Stimulated activated CD8-positive, alpha-beta memory T cell treated with anti-CD3 and anti-CD28 coated beads, Interleukin-7, amount 100 ng/mL, for 1 hour (primary cell): ENCODE measurements around the gene KCTD17.

Experiments
- DNase-seq, 2 donors: peaks; one replicate each; pipeline ENCODE4 v3.0.0-alpha.2; 2020; ENCODE audit warnings: low read depth in 2 of 2

Gene KCTD17

GRCh38 chr22:37043828-37044538 lies 7.6 kb upstream of the KCTD17 start:
- no peak for DNase-seq

DNA sequence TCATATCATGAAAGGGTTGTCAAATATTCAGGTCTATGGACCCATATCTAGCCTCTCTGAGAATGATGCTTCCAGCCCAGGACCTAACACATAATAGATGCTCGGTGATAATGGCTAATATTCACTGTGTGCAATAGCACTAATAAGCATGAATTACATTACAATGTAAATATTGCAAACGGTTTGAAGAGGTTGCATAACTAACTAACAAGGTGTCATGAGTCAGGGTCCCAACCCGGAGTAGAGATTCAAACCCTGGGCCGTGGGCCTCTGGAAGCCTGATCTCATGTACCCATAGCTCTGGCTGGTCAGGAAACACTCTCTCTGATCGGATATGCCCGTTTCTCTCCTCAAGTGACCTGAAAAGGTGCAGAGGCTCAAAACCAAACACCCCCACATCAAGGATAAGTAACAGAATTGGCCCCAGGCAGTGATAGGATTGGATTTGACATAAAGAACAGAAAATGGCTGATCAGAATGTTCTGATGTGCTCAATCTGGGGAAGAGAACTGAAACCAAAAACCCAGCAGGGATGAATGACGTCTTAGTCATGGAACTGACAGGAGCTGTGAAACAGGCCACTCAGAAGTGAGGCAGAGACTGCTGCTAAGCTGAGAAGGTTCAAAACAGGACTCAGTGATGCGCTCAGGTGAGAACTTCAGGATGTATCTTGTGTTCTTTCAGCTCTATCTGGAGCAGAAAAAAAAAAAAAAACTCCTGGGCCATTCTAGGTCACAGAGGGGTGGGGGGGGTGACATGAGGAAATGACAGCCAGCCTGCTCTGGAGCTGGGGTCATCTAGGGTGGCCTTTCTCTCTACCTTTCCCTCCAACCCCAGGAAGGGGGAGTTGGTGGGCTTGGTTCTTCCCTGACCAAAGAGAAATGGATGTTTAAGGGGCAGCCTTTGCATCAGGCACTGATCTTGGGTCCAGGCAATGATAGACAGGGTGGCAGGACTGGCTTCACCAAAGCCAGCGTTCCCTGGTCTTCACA lies 6.6 kb upstream of the KCTD17 start:
- no peak for DNase-seq

GRCh38 chr22:37045958-37046357 lies 5.6 kb upstream of the KCTD17 start:
- DNase-seq, result no peak

GRCh38 chr22:37046589-37046988 lies 5.0 kb upstream of the KCTD17 start:
- no peak for DNase-seq

DNA sequence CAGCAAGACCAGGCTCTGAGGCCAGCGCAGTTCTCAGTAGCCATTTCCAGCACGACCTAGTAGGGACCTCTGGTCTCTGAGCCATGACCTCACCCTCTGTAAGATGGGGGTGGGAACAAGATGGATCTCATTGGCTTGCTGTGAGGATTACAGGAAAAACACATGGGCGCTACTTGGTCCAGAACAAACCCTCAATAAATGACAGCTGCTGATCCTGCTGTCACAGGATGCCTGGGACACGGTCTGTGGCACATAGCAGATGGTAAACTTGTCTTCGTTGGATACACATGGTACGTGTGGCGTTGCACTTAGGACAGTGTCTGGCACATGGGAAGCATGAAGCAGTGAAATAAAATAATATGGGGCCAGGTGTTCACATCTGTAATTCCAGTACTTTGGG lies 4.5 kb upstream of the KCTD17 start:
- DNase-seq, result no peak

DNA sequence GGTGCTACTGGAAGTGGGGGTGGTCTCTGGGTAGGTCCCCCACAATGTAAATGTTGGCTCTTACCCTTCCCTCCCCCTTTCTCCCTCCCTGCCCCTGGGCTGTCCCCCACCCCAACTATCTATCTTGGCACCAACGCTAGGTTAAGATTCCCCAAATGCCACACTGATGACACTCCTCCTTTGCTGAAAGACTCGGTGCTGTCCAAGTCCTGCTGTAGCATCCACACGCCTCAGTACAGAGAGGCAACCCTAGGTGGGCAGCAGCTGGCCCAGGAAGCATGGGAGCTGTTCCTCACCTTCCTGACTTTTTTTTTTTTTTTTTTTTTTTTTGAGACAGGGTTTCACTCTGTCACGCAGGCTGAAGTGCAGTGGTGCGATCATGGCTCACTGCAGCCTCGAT lies 3.4 kb upstream of the KCTD17 start:
- no peak for DNase-seq

DNA sequence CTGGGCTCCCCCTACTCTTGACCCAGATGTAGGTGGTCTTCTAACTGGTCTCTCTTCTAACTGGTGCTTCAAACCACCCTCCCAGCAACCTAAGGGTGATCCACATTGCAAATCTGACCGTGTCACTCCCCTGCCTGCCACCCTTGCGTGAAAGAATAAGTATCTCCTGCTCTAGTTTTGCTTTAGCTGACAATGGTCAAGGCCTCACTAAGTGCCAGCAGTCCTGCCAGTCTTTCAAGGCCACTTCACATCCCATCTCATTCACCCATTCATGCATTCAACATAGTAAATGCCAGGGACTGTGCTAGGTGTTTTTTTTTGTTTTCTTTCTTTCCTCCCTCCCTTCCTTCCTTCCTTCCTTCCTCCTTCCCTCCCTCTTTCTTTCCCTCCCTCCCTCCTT lies 2.3 kb upstream of the KCTD17 start:
- no peak for DNase-seq

DNA sequence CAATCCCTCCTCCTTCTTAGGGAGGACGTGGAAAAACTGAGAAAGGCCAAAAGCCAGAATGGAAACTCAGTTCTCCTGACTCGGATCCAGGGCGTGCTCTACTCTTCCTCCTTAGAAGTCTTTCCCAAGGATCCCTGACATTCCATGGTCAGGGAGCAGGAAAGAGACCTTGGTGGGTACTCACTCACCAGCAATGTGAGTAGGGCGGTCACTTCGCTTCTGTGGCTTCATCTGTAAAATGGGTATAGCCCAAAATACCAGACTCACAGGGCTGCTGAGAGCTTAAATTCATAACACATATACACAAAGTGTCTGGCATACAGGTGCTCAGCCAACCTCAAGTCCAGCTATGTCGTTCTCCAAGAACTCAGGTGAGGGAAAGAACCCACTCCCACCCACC lies 629 bp upstream of the KCTD17 start:
- DNase-seq, result no peak

GRCh38 chr22:37052386-37053309 lies 1.1 kb downstream of the KCTD17 start:
- DNase-seq, result no peak

DNA sequence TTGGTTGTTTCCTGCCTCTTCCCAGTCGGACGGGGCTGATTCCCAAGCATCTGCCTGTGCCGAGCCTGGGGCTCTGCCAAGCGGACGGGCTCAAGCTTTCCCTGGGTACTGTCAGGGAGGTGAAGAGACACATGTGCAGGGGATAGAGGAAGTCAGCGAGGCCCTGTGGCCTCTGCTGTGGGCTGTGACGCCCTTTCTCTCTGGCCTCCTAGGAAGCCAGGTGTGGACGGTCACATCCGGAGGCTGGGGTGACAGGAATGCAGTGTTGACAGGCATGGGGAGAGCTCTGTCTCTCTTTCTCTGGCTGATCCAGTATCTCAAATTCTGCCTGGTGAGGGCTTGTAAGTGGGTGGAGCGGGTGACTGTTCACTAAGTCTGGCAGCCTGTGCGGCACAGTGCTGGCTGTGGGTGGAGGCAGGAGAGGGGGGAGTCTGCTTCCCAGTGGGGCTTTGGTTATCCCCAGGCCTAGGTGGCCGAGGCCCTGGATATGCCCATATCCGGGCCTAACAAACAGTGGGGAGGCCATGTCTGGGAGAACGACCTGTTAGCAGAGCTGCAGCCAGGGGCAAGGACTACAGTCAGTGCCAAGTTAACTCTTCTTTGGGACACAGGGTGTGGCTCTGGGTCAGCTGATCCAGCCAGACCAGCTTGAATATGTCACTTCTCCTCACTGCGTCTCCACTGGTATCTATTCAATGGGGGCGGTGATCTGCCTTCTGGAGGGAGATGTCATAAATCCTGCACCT lies 1.9 kb downstream of the KCTD17 start:
- no peak for DNase-seq

DNA sequence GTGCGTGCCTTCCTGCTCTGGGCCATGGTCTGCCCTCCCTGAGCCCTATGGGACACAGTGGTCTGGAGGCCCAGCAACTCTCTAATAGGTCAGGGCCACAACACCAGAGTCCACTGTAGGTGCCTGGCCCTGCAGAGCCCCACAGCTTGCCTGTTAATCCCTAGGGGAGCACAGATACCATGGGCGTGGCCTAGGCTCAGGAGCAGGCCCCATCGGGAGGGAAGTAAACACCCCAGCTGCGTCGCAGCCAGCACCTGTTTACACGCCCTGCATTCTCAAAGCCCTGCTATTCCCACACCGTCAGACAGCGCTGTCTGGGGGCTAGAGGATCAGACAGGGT lies 2.5 kb downstream of the KCTD17 start:
- DNase-seq, result no peak

GRCh38 chr22:37054600-37055365 lies 3.2 kb downstream of the KCTD17 start:
- no peak for DNase-seq

- no peak for DNase-seq
Observed at GRCh38 chr22:37056246-37056645, 4.7 kb downstream of the KCTD17 start.

DNA sequence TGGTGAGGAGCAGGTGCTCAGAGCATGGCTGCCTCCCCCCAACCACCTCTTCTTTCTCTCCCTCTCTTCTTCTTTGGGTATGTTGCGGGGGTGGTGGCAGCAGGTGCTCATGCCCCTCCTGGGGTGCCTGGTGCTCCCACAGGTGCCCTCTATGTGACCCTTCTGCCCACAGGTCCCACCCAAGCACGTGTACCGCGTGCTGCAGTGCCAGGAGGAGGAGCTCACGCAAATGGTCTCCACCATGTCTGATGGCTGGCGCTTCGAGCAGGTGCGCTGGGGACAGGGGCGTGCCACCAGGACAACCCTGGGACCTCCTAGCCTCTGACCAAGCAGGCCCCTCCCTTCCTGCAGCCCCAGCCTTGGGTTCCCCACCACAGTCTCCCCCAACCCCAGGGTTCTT lies 5.7 kb downstream of the KCTD17 start:
- no peak for DNase-seq

DNA sequence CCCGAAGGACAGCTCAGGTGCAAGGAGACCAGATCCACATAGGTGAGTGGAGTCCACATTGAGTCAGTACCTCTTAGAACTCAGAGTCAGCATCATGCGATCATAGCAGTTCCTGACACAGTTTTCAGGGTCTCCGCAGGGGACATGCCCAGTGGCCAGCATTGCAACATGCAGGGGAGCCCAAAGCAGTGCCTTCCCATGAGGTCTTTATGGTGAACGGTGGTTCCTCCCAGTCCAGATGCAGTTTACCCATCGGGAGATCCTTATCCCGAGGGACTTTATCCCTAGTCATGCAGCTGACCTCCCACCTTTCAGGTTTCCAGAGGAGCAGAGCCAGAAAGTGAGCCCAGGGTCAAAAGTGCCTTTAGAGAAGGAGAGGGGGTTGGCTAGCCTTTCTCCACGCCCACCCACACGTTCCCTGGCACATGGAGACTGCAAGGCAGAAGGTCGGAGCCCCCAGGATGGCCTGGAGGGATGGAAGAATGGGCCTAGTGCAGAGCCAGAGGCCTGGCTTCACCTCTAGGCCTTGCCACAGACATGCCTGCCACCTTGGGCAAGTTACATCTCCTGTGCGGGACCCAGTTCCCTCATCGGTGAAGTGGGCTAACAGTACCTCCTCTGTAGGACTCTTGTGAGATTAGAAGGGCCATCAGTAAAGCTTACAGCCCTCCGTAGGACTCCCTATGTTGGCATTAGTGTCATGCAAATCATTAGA lies 6.4 kb downstream of the KCTD17 start:
- no peak for DNase-seq

DNA sequence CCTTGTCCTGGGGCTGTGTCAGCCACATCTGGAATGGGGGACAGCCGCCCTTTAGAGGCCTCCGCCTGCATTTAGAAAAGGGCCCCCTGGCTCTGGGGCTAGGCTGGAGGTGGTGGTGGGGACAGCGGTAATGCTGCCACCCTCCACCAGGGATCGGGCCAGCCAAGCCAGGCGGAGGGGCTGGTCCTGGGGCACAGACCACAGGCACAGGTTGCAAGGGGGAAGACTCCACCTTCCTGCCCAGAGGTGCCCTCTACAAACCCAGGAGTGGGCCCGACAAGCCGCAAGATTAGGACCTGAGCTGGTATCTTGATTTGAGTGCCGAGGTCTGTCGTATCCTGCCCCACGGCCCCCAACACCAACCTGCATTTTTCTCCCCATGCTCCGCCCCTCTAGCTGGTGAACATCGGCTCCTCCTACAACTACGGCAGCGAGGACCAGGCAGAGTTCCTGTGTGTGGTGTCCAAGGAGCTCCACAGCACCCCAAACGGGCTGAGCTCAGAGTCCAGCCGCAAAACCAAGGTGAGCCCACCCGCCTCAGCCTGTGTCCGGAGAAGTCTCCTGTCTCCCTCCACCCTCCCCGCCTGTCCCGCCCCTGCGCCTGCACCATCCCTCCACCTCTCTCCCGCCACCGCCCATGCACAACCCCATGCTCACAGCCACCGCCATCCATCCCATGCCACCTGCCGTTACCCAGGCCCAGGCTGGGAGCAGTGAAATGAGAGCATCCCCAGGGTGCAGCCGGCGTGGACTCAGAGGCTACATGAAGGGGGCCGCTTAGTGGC lies 7.6 kb downstream of the KCTD17 start:
- no peak for DNase-seq

- DNase-seq, result no peak
Observed at GRCh38 chr22:37059876-37060449, 8.4 kb downstream of the KCTD17 start.

GRCh38 chr22:37060801-37061610 lies 9.5 kb downstream of the KCTD17 start:
- no peak for DNase-seq
